GM23338 (cell line): Measurements from ENCODE around the gene C9orf85. TPM values are rescaled to one million over a fixed set of nuclear protein-coding genes. Genes with fewer than 3 reads are reported as not detected.
"Not testable (repeated sequence)": the region's sequence is repeated elsewhere in the genome, so short reads cannot be mapped to it uniquely, and the experiment has no call there.

Experiments used
- ATAC-seq: fragments of 200-7000 bp; cut with Tn5 transposase; 3 replicates; pipeline ENCODE4 v1.9.1; 2020
- DNase-seq: peaks from one replicate; pipeline ENCODE4 v3.0.0-alpha.2; 2015; ENCODE audit warnings: low spot score
- H2AFZ ChIP-seq: fragments of 200-600 bp; sonication (generic); 2 replicates; pipeline ENCODE4 v1.8.0; 2016; ENCODE audit warnings: antibody characterized with exemption, mild to moderate bottlenecking, moderate library complexity
- H3F3A ChIP-seq: fragments of 200-600 bp; sonication (generic); replicated peaks from 2 replicates; pipeline ENCODE4 v1.8.0; 2017; ENCODE audit warnings: antibody characterized with exemption, mixed run types, low read depth
- H3K27ac ChIP-seq: fragments of 200-600 bp; sonication (generic); 2 replicates; pipeline ENCODE4 v1.6.1; 2016; ENCODE audit warnings: low read depth
- H3K27me3 ChIP-seq: fragments of 200-600 bp; sonication (generic); 2 replicates; pipeline ENCODE4 v1.8.0; 2016; ENCODE audit warnings: mild to moderate bottlenecking, mixed run types, moderate library complexity; ENCODE audit not compliant: insufficient read depth
- H3K36me3 ChIP-seq: fragments of 200-600 bp; sonication (generic); 2 replicates; pipeline ENCODE4 v1.8.0; 2016; ENCODE audit warnings: mild to moderate bottlenecking; ENCODE audit not compliant: insufficient read depth
- H3K4me1 ChIP-seq: fragments of 200-600 bp; sonication (generic); 2 replicates; pipeline ENCODE4 v1.8.0; 2016; ENCODE audit warnings: mild to moderate bottlenecking, moderate library complexity; ENCODE audit not compliant: insufficient read depth
- H3K4me2 ChIP-seq: fragments of 200-600 bp; sonication (generic); 2 replicates; pipeline ENCODE4 v1.7.1; 2017; ENCODE audit warnings: mixed run types
- H3K4me3 ChIP-seq: fragments of 200-600 bp; sonication (generic); 2 replicates; pipeline ENCODE4 v1.6.1; 2016; ENCODE audit warnings: mixed run types
- H3K79me2 ChIP-seq: fragments of 200-600 bp; sonication (generic); replicated peaks from 2 replicates; pipeline ENCODE4 v1.8.0; 2017; ENCODE audit warnings: mild to moderate bottlenecking; ENCODE audit not compliant: insufficient read depth
- H3K9me2 ChIP-seq: fragments of 200-600 bp; sonication (generic); 2 replicates; pipeline ENCODE4 v1.8.0; 2017; ENCODE audit not compliant: insufficient read depth
- H4K20me1 ChIP-seq: fragments of 200-600 bp; sonication (generic); replicated peaks from 2 replicates; pipeline ENCODE4 v1.8.0; 2017; ENCODE audit warnings: mild to moderate bottlenecking; ENCODE audit not compliant: insufficient read depth
- H3K27ac Mint-ChIP-seq: 2 replicates; pipeline ENCODE4 v1.8.0; 2020; ENCODE audit warnings: inconsistent platforms, mild to moderate bottlenecking, moderate library complexity, mixed read lengths
- H3K27me3 Mint-ChIP-seq: 3 replicates; pipeline ENCODE4 v1.8.0; 2022; ENCODE audit warnings: low read depth, mild to moderate bottlenecking, moderate library complexity, mixed read lengths, inconsistent platforms; ENCODE audit not compliant: insufficient read depth, poor library complexity
- H3K36me3 Mint-ChIP-seq: 3 replicates; pipeline ENCODE4 v1.8.0; 2021; ENCODE audit warnings: low read depth, mild to moderate bottlenecking, inconsistent platforms, moderate library complexity, mixed read lengths
- H3K4me1 Mint-ChIP-seq: 3 replicates; pipeline ENCODE4 v1.8.0; 2020; ENCODE audit warnings: mild to moderate bottlenecking, inconsistent platforms, mixed read lengths
- H3K4me3 Mint-ChIP-seq: 3 replicates; pipeline ENCODE4 v1.8.0; 2021; ENCODE audit warnings: moderate library complexity, mild to moderate bottlenecking, inconsistent platforms, mixed read lengths
- H3K9me3 Mint-ChIP-seq: 3 replicates; pipeline ENCODE4 v1.8.0; 2020; ENCODE audit warnings: moderate library complexity, mild to moderate bottlenecking, inconsistent platforms, mixed read lengths
- ETS1 ChIP-seq: IDR thresholded peaks from 2 replicates; pipeline ENCODE4 v1.6.1; 2016; ENCODE audit warnings: antibody characterized with exemption
- EZH2 ChIP-seq: fragments of 200-600 bp; sonication (generic); IDR thresholded peaks from one replicate; pipeline ENCODE4 v1.8.0; 2017; ENCODE audit warnings: antibody characterized with exemption, mild to moderate bottlenecking, low read depth; ENCODE audit not compliant: unreplicated experiment
- JUNB ChIP-seq: IDR thresholded peaks from one replicate; pipeline ENCODE4 v1.6.1; 2016; ENCODE audit warnings: antibody characterized with exemption; ENCODE audit not compliant: unreplicated experiment
- NANOG ChIP-seq: IDR thresholded peaks from 2 replicates; pipeline ENCODE4 v1.6.1; 2016; ENCODE audit warnings: antibody characterized with exemption, borderline replicate concordance
- ZNF114 ChIP-seq: fragments of 250-450 bp; sonication (Bioruptor Pico); IDR thresholded peaks from 2 replicates; pipeline ENCODE4 v1.5.0; 2020; ENCODE audit warnings: mild to moderate bottlenecking, moderate library complexity
- polyA plus RNA-seq: library from polyadenylated mRNA; unstranded; fragments of >200 nt; fragmentation: Nextera tagmentation; extraction: Ambion mirVana; gene quantifications from 2 replicates; pipeline ENCODE4 v1.2.1, GENCODE V29; 2016
- total RNA-seq: library from RNA; depleted of rRNA; stranded (reverse); fragments of >200 nt; shearing (Covaris generic); gene quantifications from 2 replicates; pipeline ENCODE4 v1.2.3, GENCODE V29; 2014
- TF ChIP-seq, protein P1 (sequence below): IDR thresholded peaks from one replicate; pipeline ENCODE4 v1.6.1; 2018; ENCODE audit warnings: antibody characterized with exemption; ENCODE audit not compliant: unreplicated experiment
- TF ChIP-seq, protein P2 (sequence below): fragments of 250-450 bp; sonication (Bioruptor Pico); IDR thresholded peaks from 2 replicates; pipeline ENCODE4 v1.5.0; 2020; ENCODE audit warnings: mild to moderate bottlenecking, moderate library complexity

C9orf85 gene
- total and polyA plus RNA-seq, 2 experiments from 2014 or later, result 10.3 to 20.8 TPM

DNA sequence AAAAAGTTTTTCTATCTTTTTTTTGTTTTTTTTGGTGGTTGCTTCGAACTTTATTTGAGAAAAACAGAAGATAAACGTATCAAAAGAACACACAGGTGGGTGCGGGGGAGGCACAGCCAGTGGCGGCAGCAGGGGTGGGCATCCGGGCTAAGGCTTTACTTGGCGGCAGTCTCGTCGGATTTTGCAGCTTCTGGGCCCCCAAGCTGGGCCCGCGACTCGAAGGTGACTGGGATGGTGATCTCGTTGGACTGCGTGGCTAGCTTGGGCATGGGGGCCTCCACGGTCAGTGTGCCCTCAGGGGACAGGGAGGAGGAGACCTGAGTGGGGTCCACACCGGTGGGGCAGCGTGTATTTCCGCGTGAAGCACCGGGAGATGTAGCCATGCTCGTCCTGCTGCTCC is 96.3 kb downstream of the C9orf85 start:
- H3K9me2 ChIP-seq, H4K20me1 ChIP-seq, H3K4me1 Mint-ChIP-seq, H3K4me2 ChIP-seq, DNase-seq, H3K9me3 Mint-ChIP-seq, H3K27me3 ChIP-seq, H3K27me3 Mint-ChIP-seq, H3K36me3 Mint-ChIP-seq, H3K4me3 Mint-ChIP-seq, H3F3A ChIP-seq, H3K27ac Mint-ChIP-seq, H3K36me3 ChIP-seq, H3K4me3 ChIP-seq, H3K79me2 ChIP-seq, H3K27ac ChIP-seq: not testable (repeated sequence)
- Histone ChIP-seq H3K4me1 (peaks cover 18% of the 10 kb centered on the region), H2AFZ (peak overlapping the region; percentile 80; the same call in 1 of the 2 replicates)
- peak; percentile 53 for ATAC-seq

GRCh38 chr9:72012646-72013045 is 101.2 kb downstream of the C9orf85 start:
- TF ChIP-seq, protein P1, sequence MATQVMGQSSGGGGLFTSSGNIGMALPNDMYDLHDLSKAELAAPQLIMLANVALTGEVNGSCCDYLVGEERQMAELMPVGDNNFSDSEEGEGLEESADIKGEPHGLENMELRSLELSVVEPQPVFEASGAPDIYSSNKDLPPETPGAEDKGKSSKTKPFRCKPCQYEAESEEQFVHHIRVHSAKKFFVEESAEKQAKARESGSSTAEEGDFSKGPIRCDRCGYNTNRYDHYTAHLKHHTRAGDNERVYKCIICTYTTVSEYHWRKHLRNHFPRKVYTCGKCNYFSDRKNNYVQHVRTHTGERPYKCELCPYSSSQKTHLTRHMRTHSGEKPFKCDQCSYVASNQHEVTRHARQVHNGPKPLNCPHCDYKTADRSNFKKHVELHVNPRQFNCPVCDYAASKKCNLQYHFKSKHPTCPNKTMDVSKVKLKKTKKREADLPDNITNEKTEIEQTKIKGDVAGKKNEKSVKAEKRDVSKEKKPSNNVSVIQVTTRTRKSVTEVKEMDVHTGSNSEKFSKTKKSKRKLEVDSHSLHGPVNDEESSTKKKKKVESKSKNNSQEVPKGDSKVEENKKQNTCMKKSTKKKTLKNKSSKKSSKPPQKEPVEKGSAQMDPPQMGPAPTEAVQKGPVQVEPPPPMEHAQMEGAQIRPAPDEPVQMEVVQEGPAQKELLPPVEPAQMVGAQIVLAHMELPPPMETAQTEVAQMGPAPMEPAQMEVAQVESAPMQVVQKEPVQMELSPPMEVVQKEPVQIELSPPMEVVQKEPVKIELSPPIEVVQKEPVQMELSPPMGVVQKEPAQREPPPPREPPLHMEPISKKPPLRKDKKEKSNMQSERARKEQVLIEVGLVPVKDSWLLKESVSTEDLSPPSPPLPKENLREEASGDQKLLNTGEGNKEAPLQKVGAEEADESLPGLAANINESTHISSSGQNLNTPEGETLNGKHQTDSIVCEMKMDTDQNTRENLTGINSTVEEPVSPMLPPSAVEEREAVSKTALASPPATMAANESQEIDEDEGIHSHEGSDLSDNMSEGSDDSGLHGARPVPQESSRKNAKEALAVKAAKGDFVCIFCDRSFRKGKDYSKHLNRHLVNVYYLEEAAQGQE, result no peak
- TF ChIP-seq EZH2 (no peak), NANOG (no peak), JUNB (no peak), ETS1 (no peak), ZNF114 (CRISPR knock-in tag) (no peak)
- TF ChIP-seq, protein P2, sequence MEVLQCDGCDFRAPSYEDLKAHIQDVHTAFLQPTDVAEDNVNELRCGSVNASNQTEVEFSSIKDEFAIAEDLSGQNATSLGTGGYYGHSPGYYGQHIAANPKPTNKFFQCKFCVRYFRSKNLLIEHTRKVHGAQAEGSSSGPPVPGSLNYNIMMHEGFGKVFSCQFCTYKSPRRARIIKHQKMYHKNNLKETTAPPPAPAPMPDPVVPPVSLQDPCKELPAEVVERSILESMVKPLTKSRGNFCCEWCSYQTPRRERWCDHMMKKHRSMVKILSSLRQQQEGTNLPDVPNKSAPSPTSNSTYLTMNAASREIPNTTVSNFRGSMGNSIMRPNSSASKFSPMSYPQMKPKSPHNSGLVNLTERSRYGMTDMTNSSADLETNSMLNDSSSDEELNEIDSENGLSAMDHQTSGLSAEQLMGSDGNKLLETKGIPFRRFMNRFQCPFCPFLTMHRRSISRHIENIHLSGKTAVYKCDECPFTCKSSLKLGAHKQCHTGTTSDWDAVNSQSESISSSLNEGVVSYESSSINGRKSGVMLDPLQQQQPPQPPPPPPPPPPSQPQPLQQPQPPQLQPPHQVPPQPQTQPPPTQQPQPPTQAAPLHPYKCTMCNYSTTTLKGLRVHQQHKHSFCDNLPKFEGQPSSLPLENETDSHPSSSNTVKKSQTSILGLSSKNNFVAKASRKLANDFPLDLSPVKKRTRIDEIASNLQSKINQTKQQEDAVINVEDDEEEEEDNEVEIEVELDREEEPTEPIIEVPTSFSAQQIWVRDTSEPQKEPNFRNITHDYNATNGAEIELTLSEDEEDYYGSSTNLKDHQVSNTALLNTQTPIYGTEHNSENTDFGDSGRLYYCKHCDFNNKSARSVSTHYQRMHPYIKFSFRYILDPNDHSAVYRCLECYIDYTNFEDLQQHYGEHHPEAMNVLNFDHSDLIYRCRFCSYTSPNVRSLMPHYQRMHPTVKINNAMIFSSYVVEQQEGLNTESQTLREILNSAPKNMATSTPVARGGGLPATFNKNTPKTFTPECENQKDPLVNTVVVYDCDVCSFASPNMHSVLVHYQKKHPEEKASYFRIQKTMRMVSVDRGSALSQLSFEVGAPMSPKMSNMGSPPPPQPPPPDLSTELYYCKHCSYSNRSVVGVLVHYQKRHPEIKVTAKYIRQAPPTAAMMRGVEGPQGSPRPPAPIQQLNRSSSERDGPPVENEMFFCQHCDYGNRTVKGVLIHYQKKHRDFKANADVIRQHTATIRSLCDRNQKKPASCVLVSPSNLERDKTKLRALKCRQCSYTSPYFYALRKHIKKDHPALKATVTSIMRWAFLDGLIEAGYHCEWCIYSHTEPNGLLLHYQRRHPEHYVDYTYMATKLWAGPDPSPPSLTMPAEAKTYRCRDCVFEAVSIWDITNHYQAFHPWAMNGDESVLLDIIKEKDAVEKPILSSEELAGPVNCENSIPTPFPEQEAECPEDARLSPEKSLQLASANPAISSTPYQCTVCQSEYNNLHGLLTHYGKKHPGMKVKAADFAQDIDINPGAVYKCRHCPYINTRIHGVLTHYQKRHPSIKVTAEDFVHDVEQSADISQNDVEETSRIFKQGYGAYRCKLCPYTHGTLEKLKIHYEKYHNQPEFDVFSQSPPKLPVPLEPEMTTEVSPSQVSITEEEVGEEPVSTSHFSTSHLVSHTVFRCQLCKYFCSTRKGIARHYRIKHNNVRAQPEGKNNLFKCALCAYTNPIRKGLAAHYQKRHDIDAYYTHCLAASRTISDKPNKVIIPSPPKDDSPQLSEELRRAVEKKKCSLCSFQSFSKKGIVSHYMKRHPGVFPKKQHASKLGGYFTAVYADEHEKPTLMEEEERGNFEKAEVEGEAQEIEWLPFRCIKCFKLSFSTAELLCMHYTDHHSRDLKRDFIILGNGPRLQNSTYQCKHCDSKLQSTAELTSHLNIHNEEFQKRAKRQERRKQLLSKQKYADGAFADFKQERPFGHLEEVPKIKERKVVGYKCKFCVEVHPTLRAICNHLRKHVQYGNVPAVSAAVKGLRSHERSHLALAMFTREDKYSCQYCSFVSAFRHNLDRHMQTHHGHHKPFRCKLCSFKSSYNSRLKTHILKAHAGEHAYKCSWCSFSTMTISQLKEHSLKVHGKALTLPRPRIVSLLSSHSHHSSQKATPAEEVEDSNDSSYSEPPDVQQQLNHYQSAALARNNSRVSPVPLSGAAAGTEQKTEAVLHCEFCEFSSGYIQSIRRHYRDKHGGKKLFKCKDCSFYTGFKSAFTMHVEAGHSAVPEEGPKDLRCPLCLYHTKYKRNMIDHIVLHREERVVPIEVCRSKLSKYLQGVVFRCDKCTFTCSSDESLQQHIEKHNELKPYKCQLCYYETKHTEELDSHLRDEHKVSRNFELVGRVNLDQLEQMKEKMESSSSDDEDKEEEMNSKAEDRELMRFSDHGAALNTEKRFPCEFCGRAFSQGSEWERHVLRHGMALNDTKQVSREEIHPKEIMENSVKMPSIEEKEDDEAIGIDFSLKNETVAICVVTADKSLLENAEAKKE, result no peak
- Histone ChIP-seq H3K79me2 (no peaks in the 10 kb centered on the region), H3F3A (no peaks in the 10 kb centered on the region), H2AFZ (no peak overlapping the region), H3K27ac (no peak overlapping the region), H3K4me2 (no peak overlapping the region), H3K27me3 (no peaks in the 10 kb centered on the region), H3K36me3 (no peaks in the 10 kb centered on the region), H4K20me1 (no peaks in the 10 kb centered on the region), H3K4me3 (no peak overlapping the region), H3K9me2 (no peaks in the 10 kb centered on the region), H3K4me1 (no peaks in the 10 kb centered on the region)
- Mint-ChIP-seq H3K36me3 (no peaks in the 10 kb centered on the region), H3K4me3 (no peak overlapping the region), H3K4me1 (peaks cover 3% of the 10 kb centered on the region; the same call in 1 of the 3 replicates), H3K27me3 (peaks cover 5% of the 10 kb centered on the region), H3K9me3 (no peaks in the 10 kb centered on the region; the same call in 2 of the 3 replicates), H3K27ac (no peak overlapping the region)
- no peak for ATAC-seq
- DNase-seq, result no peak
